Gastroesophageal sphincter (tissue), 3 donors: ENCODE data around the gene RPL35A.
"Not testable (repeated sequence)": the region's sequence is repeated elsewhere in the genome, so short reads cannot be mapped to it uniquely, and the experiment has no call there.

ENCODE experiments used
- EP300 ChIP-seq: sonication (generic); formaldehyde crosslinking; IDR thresholded peaks from one replicate; pipeline ENCODE4 v1.6.1; 2017; ENCODE audit warnings: antibody characterized with exemption, mild to moderate bottlenecking
- POLR2A ChIP-seq, 2 donors: fragments of 450-650 bp; IDR thresholded peaks; one replicate each; pipeline ENCODE4 v1.6.1; 2017; ENCODE audit warnings: antibody characterized with exemption in 2 of 2, mild to moderate bottlenecking in 2 of 2, moderate library complexity in 1 of 2
- POLR2AphosphoS5 ChIP-seq: sonication (generic); formaldehyde crosslinking; IDR thresholded peaks from one replicate; pipeline ENCODE4 v1.6.1; 2017; ENCODE audit warnings: antibody characterized with exemption
- TF ChIP-seq, protein P1 (sequence below), 4 experiments: fragments of 200-600 bp in 2 of 4; fragments of 450-650 bp in 2 of 4; sonication (generic) in 1 of 4; IDR thresholded peaks; one replicate each; pipeline ENCODE4 v1.5.1; 2017 to 2019; ENCODE audit warnings: antibody characterized with exemption in 4 of 4, mild to moderate bottlenecking in 2 of 4, moderate library complexity in 2 of 4

DNA sequence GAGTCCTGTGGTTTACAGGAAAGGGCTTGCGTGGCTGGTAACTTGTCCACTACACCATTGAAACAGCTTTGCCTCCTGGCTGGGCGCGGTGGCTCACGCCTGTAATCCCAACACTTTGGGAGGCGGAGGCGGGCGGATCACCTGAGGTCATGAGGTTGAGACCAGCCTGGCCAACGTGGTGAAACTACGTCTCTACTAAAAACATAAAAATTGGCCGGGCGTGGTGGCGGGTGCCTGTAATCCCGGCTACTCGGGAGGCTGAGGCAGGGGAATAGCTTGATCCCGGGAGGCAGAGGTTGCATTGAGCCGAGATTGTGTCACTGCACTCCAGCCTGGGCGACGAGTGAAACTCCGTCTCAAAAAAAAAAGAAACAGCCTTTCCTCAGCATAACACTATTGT is 8.9 kb downstream of the RPL35A start:
- TF ChIP-seq, protein P1, sequence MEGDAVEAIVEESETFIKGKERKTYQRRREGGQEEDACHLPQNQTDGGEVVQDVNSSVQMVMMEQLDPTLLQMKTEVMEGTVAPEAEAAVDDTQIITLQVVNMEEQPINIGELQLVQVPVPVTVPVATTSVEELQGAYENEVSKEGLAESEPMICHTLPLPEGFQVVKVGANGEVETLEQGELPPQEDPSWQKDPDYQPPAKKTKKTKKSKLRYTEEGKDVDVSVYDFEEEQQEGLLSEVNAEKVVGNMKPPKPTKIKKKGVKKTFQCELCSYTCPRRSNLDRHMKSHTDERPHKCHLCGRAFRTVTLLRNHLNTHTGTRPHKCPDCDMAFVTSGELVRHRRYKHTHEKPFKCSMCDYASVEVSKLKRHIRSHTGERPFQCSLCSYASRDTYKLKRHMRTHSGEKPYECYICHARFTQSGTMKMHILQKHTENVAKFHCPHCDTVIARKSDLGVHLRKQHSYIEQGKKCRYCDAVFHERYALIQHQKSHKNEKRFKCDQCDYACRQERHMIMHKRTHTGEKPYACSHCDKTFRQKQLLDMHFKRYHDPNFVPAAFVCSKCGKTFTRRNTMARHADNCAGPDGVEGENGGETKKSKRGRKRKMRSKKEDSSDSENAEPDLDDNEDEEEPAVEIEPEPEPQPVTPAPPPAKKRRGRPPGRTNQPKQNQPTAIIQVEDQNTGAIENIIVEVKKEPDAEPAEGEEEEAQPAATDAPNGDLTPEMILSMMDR (IDR thresholded peaks at IDR 0.05): not testable (repeated sequence)
- TF ChIP-seq EP300; POLR2A (IDR thresholded peaks at IDR 0.05); POLR2AphosphoS5: not testable (repeated sequence)
